ENCODE measurements around the gene PLCL2. TPM values are rescaled to one million over a fixed set of nuclear protein-coding genes. Genes with fewer than 3 reads are reported as not detected.
A peak's percentile ranks its signal among the peaks of the same experiment; 100 is the strongest.

PLCL2 gene
- total and polyA plus RNA-seq, 2 donors (not counting 1 experiment from before 2014, with no cell fraction given): 4.0 to 11.9 TPM

GRCh38 chr3:17027318-17027717 lies 142.6 kb downstream of the PLCL2 start:
- no peaks in the 10 kb centered on the region for H3K9me3 ChIP-seq (ENCODE audit: control insufficient read depth, insufficient read depth, low read depth, low read length)
- no peaks in the 10 kb centered on the region for H3K4me1 ChIP-seq (ENCODE audit: control insufficient read depth, extremely low read depth, insufficient read depth, low read length)
- H3K4me3 ChIP-seq (replicated peaks in 1 of 4; ENCODE audit: control extremely low read depth in 1 of 4, insufficient read depth in 1 of 4, low read depth in 3 of 4, low read length in 4 of 4): no peak overlapping the region
- no peak overlapping the region for H3K27ac ChIP-seq (ENCODE audit: insufficient read depth, low read length)
- no peaks in the 10 kb centered on the region for H4K20me1 ChIP-seq (ENCODE audit: control insufficient read depth, extremely low read depth, insufficient read depth, low read length)
- no peak overlapping the region for H3K9ac ChIP-seq (ENCODE audit: insufficient read depth, low read length)
- H3K4me2 ChIP-seq (ENCODE audit: extremely low read depth, insufficient read depth, low read length): no peak overlapping the region
- no peaks in the 10 kb centered on the region for H3K79me2 ChIP-seq (ENCODE audit: control insufficient read depth, insufficient read depth, low read length)
- peak in 1 of 2 donors; percentile 11 for DNase-seq (ENCODE audit: low read depth in 2 of 2)
- H2AFZ ChIP-seq (ENCODE audit: low read length): no peak overlapping the region
- no peaks in the 10 kb centered on the region for H3K27me3 ChIP-seq (ENCODE audit: control insufficient read depth, insufficient read depth, low read length)
- no peaks in the 10 kb centered on the region for H3K36me3 ChIP-seq (ENCODE audit: control insufficient read depth, insufficient read depth, low read length)
- TF ChIP-seq CTCF (conservative IDR thresholded peaks at IDR 0.05 in 1 of 2, IDR thresholded peaks at IDR 0.05 in 1 of 2; ENCODE audit: low read depth in 1 of 2, low read length in 2 of 2) (no peak), EZH2 (IDR thresholded peaks at IDR 0.05; ENCODE audit: low read length, missing control alignments) (no peak)

DNA sequence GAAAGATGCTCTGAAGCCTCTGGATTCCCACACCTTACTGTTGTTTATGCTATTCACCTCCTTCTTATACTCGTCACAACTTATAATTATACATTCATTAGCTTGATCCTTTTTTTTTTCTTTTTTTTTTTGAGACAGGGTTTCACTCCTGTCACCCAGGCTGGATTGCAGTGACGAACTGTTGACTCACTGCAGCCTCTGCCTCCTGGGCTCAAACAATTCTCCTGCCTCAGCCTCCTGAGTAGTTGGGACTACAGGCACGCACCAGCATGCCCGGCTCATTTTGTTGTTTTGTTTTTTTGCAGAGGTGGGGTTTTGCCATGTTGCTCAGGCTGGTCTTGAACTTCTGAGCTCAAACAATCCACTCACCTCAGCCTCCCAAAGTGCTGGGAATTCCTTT lies 143.6 kb downstream of the PLCL2 start:
- Histone ChIP-seq H3K27me3 (ENCODE audit: control insufficient read depth, insufficient read depth, low read length) (no peaks in the 10 kb centered on the region), H3K9me3 (ENCODE audit: control insufficient read depth, insufficient read depth, low read depth, low read length) (no peaks in the 10 kb centered on the region), H2AFZ (ENCODE audit: low read length) (no peak overlapping the region), H4K20me1 (ENCODE audit: control insufficient read depth, extremely low read depth, insufficient read depth, low read length) (no peaks in the 10 kb centered on the region), H3K4me3 (replicated peaks in 1 of 4; ENCODE audit: control extremely low read depth in 1 of 4, insufficient read depth in 1 of 4, low read depth in 3 of 4, low read length in 4 of 4) (no peak overlapping the region), H3K9ac (ENCODE audit: insufficient read depth, low read length) (no peak overlapping the region), H3K4me1 (ENCODE audit: control insufficient read depth, extremely low read depth, insufficient read depth, low read length) (no peaks in the 10 kb centered on the region), H3K79me2 (ENCODE audit: control insufficient read depth, insufficient read depth, low read length) (no peaks in the 10 kb centered on the region), H3K4me2 (ENCODE audit: extremely low read depth, insufficient read depth, low read length) (no peak overlapping the region), H3K36me3 (ENCODE audit: control insufficient read depth, insufficient read depth, low read length) (no peaks in the 10 kb centered on the region), H3K27ac (ENCODE audit: insufficient read depth, low read length) (no peak overlapping the region)
- no peak for TF ChIP-seq CTCF (conservative IDR thresholded peaks at IDR 0.05 in 1 of 2, IDR thresholded peaks at IDR 0.05 in 1 of 2; ENCODE audit: low read depth in 1 of 2, low read length in 2 of 2)
- no peak for TF ChIP-seq EZH2 (IDR thresholded peaks at IDR 0.05; ENCODE audit: low read length, missing control alignments)
- DNase-seq (ENCODE audit: low read depth in 2 of 2): no peak

- no peak overlapping the region for H2AFZ ChIP-seq (ENCODE audit: low read length)
- TF ChIP-seq CTCF (conservative IDR thresholded peaks at IDR 0.05 in 1 of 2, IDR thresholded peaks at IDR 0.05 in 1 of 2; ENCODE audit: low read depth in 1 of 2, low read length in 2 of 2) (no peak), EZH2 (IDR thresholded peaks at IDR 0.05; ENCODE audit: low read length, missing control alignments) (no peak)
- no peak for DNase-seq (ENCODE audit: low read depth in 2 of 2)
Measured at GRCh38 chr3:17030438-17030837, 145.7 kb downstream of the PLCL2 start.

More at GRCh38 chr3:17030438-17030837, 145.7 kb downstream of the PLCL2 start:
- no peaks in the 10 kb centered on the region for H3K36me3 ChIP-seq (ENCODE audit: control insufficient read depth, insufficient read depth, low read length)
- H3K79me2 ChIP-seq (ENCODE audit: control insufficient read depth, insufficient read depth, low read length): no peaks in the 10 kb centered on the region
- H4K20me1 ChIP-seq (ENCODE audit: control insufficient read depth, extremely low read depth, insufficient read depth, low read length): no peaks in the 10 kb centered on the region
- no peaks in the 10 kb centered on the region for H3K4me1 ChIP-seq (ENCODE audit: control insufficient read depth, extremely low read depth, insufficient read depth, low read length)
- H3K27me3 ChIP-seq (ENCODE audit: control insufficient read depth, insufficient read depth, low read length): no peaks in the 10 kb centered on the region
- no peak overlapping the region for H3K4me3 ChIP-seq (replicated peaks in 1 of 4; ENCODE audit: control extremely low read depth in 1 of 4, insufficient read depth in 1 of 4, low read depth in 3 of 4, low read length in 4 of 4)
- H3K9me3 ChIP-seq (ENCODE audit: control insufficient read depth, insufficient read depth, low read depth, low read length): no peaks in the 10 kb centered on the region
- no peak overlapping the region for H3K9ac ChIP-seq (ENCODE audit: insufficient read depth, low read length)
- no peak overlapping the region for H3K4me2 ChIP-seq (ENCODE audit: extremely low read depth, insufficient read depth, low read length)
- no peak overlapping the region for H3K27ac ChIP-seq (ENCODE audit: insufficient read depth, low read length)
